ENCODE results near the gene GDF15.

Gene GDF15

DNA sequence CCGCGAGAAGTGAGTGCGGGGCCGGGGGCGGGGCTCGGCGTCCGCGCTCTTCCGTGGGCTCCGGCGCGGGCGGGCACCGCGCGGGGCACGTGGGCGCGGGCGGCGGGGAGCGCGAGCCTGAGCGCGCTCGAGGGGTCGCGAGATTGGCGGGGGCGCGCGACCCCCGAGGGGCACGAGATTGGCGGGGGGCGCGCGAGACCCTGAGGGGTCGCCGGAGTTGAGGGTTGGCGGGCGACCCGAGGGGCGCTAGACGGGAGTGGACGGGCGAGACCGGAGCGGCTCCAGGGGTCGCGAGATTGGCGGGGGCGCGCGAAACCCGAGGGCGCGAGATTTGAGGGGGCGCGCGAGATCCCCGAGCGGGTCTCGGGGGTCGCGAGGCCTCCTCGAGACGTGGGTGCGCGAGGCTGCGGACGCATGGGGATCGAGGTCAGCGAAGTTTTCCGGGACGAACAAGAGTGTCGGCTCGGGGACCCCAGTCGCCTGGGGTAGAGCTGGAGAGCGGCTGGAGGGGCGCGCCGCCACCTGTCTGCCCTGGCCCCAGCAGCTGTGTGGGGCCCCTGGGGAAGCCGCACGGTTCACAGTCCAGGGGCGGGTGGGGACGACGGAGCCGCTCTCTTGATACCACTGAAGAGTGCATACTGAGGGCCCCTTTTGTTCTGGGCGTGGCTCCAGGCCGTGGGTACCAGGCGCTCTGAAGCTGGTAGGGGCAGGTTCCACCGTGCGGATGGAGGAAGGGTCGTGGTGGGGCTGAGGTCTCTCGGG lies 33.9 kb downstream of the GDF15 start:
- no peak for DNase-seq

DNA sequence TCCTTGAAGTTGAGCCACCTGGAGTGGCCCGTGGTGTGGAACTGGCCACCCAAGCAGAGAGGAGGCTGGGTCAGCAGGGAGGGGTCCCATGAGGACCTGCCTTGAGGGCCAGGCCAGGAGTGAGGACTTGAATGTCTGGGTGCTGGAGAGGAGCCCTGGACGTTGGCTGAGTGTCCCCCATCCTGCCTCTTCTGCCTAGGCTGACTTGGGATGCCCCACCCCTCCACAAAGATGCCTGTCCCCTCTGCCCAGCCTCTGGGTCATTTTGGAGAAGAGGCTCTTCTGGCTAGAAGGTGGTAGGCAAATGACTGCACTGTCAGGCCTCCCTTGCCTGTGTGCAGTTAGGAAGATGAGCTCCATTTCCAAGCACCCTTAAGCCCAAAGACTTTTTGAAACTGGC lies 35.0 kb downstream of the GDF15 start:
- no peak for DNase-seq

DNA sequence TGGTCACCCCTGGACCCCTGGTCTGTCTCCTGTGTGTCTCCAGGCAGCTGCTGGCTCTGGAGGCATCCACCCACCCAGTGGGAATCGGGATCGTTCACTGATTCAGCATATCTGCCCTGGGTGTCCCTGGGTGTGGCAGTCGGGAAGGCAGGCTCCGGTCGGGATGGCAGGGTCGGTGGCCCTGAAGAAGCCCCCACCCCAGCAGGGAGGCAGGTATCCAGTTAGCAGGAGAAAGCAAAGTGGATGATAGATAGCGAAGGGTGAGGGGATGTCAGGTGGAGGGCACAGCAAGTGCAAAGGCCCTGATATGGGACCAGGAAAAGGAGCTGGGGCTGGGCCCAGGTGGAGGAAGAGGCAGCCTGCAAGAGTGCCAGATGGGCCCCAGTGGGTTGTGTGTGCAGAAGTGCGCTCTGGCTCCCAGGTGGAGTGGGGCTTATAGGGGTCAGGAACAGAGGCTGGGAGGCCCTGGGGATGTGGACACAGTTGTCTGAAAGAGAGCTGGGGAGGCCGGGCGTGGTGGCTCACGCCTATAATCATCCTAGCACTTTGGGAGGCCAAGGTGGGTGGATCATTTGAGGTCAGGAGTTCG lies 35.5 kb downstream of the GDF15 start:
- DNase-seq: no peak

DNA sequence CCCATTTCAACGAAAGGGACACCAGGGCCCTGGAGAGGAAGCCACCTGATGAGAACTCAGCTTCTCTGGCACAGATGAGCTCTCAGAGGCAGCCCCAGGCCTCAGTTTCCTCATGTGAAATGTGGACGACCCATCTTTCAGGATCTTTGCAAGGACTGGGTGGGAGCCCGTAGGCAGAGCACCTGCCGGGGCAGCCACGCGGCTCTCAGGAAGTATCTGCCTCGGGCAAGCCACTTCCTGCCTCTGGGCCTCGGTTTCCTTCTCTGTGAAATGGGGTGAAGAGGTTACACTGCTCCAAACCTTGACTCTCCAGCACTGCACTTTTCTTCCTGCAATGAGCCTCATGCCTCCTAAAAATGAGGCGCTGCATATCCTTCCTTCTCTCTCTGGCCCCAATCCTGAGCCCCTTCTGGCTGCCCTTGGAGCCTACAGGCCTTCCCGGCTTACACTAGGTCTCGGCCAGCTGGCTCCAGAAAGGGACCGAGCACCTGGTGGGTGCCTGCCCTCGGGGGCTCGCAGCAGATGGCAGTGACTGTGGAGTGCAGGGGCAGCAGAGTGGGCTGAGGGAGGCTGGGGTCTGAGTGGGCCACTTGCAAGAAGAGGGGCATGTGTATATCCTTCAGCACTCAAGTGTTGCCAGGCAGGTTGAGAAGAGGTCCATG lies 36.7 kb downstream of the GDF15 start:
- no peak for DNase-seq

DNA sequence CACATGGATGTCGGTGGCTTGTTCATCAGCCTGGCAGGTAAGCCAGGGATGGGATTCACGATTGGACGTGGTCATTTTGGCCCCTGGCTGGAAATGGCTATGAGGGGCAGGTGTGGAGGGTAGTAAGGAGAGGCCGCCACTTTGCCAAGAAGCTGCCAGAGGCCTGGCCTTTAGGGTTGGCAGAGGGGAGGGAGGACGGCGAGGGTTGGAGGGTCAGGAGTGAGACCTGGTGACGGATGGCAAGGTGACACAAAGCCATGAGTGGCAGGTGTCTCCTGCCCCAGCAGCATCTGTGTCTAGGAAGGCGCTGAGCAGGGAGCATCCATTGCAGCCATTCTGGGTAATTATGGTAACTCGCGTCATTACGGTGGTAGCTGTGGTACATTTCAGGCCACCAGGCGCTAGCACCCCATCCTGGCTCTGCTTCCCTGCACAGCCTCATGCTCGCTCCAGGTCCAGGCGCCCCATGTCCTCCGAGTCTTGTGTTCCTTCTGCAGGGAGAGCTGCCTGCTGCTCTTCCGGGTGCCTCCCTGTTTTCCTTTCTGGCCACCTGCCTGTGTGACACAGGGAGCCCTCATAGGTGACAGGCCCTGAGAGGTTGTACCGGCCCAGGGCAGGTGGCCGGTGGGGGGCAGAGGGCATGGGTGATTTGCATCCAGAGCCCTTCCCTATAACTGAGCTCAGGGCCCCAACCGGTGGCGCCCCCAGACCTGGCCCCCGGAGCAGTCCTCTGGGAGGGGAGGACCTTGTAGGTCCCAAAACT lies 37.5 kb downstream of the GDF15 start:
- no peak for DNase-seq

DNA sequence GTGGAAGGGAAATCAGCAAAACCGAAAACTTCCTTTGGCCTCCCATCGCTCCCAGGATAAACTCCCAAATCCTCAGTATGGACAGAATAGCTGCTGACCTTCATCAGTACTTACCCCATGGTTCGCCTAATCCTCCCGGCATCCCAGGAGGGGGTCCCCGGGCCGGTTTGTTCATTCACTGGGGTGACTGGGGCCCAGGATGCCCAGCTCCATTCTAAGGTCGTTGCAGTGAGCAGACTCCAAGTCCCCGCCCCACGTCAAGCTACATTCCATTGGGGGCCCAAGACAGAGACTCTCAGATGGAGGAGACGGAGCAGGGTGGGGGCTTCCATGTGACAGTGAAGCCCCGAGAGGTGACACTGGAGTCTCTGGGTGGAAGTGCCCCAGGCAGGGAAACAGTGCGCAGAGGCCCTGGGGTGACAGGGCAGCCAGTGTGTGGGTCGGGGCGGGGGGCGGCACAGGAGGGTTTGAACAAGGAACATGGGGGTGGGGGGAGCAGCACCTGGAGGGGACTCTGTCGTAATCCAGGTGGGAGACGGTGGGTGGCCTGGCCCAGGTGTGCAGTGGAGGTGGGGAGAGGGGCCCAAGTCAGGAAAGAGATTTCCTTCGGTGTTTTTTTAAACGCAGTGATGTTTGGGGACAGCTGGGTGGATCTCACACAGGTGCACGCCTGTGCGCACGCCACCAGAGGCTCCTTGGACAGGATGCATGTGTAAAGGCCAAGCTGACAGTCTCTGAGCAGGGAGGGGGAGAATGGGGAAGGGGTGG lies 38.3 kb downstream of the GDF15 start:
- DNase-seq: no peak

DNA sequence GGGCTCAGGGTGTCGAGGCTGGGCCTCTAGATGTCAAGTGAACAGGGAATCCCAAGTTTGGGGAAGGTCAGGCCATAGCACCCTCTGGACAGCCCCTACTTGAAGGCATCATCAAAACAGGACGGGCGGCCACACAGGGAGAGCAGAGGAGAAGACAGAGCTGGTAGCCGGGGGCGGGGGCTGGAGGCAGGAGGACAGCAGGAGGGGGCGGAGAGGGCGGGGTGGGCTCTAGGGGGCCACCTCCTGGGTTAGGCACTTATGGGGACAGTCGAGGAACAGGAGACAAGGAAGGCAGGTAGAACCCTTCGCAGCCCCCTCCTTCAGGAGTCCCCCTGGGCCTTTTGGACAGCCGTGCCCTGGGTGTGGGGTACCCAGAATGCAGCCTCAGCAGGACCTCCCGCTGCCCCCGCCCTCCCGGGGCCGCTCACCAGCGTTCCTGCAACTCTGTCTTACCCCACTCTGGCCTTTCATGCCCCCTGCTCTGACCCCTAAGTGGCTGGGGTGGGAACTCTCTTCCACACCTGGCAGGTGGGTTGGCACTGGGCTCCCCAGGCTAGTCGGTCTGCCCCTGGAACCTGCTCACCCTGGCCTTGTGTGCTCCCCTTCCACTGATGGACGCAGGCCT lies 39.0 kb downstream of the GDF15 start:
- no peak for DNase-seq

DNA sequence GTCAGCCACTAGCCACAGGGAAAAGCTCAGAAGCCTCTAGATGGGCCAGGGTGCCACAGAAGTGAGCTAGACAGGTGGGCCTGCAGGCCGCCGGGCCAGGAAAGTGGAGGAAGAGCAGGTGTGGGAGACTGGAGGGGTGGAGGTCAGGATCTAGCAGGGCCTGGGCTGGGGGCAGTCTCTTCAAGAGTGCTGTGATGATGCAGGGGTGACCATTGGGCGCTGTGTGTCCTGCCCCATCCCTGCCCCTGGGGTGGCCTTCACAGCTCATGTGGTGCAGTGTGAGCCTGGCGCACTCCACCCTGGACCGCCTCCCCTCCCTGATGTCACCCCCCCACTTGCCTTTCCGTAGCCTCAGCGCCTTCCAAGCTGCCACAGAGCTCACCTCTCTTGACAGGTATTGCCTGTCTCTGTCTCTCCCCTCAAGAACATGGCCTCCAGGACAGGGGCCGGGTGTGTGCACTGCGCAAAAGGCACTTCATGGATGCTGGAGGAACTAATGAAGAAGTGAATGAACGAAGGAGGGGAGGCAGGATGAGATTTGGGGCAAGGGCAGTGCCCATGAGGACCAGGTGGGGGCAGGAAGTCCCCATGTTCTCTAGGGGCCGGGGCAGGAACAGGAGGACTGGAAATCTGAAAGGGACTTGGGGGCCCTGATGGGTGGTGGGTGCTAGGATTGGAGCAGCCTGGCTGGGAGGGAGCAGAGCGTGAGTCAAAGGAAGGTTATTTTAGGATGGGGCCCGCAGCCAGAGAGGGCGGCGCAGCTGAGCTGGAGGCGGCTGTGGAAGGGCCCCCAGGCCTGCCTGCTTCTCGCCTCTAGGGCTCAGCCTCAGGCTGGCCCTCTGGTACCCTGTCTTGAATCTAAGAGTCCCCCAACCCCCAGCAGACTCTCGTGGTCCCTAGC lies 39.8 kb downstream of the GDF15 start:
- DNase-seq: no peak

DNA sequence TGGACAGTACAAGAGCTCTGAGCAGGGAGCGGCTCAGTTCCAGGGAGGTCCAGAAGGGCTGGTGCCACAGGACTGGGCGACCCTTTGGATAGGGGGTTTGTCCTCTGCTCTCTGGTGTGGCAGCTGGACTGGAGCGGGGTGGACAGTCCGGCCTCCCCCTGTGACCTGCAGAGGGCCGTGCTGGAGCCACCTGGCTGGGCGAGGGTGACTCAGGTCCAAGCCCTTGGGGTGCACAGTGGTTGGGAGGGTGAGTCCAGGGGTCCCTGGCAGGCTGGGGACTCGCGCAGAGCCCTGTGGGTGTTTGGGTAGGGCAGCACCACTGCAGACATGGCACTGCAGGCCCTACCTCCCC lies 40.4 kb downstream of the GDF15 start:
- DNase-seq: no peak

DNA sequence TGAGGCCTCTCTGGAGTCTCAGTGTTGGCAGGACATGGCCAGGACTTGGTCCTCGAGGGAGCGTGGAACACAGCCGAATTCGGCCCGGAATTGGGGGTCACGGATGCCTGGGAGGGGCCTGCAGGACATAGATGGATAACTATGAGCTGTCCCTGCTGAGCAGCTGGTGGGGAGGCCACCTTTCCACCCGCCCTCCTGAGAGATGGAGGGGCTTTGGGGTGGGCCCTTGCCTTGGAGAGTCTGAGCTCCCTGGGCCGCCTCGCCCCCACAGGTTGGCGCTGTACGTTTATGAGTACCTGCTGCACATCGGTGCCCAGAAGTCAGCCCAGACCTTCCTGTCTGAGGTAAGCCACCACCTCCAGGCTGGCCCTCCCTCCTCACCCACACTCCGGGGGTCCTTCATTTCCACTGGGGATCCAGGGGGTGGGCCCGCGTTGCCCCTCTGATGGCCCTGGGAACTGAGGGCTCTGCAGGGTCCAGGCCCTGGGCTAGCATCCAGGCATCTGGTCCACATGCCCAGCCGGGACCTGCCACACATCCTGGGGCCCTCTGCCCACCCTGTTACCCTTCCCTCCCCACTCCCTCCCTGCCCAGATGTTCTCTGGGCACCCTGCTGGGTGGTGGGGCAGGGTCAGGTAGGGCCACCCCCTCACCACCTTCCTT lies 41.3 kb downstream of the GDF15 start:
- DNase-seq: no peak

DNA sequence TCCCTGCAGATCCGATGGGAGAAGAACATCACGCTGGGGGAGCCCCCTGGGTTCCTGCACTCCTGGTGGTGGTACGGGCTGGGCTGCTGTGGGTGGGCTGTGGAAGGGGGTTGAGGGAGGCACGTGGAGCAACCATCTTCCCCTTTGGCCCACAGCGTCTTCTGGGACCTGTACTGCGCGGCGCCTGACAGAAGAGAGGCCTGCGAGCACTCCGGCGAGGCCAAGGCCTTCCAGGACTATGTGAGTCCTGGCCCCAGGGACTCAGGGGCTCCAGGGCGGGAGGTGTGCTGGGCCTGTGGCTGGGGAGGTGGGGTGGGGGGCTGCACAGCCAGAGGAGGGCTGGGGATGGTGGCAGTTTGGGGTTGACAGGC lies 41.8 kb downstream of the GDF15 start:
- DNase-seq: no peak

DNA sequence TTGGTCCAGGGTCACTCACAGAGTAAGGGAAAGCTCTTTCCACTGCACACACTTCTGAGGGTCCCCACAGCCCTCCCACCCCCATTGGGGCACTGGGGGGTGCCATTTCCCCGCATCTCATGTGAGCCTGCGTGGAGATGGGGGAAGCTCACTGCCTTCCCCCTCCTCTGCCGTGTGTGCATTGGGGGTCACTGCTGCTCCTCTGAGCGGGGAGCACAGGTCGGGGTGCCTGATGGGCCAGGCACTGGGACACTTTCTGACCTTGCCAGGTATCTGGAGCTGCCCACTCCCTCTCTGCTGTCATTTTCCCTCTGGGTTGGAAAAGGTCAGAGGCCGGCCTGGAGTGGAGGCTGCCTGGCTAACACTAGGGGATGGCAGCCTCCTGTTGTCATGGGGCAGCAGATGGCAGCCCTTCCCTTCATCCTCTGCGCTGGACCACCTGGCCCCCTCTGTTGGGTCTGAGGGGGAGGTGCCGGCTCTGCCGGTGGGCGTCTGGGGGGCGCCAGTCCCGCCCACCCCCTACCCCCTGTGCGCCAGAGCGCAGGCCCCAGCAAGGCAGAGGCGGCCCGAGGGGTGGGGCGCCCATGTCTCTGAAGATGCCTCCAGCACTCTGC lies 42.3 kb downstream of the GDF15 start:
- DNase-seq: no peak

DNA sequence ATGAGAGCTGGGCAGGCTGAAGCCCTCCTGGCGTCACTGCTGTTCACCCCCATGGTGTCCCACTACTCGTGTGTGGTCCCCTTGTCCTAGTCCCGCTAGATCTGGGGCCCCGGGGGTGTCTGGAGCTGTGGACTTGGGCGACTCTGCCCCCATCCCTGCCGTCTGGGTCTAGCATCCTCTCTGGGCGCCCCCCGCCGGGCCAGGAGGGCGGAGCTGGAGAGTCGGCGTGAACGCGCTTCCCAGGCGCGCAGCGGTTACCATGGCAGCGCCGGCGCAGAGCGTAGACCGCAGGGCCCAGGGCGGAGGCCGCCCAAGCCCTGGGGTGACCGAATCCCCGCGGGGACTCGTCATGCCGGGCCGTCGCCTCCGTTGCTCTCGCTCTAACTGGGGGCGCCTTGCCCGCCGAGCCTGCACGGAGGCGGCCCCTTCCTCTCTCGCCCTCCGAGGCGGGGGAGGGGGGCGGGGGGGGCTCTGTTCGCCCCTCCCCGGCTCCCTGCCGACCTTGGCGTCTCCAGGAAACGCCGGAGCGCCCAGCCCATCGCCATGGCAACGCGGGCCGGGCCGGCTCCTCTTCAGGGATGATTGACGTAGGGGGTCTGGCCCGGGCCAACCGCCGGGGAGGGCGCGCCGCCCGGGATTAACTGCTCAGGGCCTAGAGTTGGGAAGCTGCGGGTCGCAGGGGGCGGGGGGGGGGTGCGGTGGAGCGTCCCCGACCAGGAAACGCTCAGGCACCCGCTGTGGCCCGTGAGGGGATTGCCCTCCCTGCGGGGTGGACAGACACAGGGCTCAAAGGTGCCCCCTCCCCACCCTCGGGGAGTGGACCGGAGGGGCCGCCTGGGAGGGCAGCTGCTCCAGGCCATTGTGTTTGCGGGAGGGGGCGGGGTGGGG lies 43.1 kb downstream of the GDF15 start:
- DNase-seq: peak; percentile 76 to 82

DNA sequence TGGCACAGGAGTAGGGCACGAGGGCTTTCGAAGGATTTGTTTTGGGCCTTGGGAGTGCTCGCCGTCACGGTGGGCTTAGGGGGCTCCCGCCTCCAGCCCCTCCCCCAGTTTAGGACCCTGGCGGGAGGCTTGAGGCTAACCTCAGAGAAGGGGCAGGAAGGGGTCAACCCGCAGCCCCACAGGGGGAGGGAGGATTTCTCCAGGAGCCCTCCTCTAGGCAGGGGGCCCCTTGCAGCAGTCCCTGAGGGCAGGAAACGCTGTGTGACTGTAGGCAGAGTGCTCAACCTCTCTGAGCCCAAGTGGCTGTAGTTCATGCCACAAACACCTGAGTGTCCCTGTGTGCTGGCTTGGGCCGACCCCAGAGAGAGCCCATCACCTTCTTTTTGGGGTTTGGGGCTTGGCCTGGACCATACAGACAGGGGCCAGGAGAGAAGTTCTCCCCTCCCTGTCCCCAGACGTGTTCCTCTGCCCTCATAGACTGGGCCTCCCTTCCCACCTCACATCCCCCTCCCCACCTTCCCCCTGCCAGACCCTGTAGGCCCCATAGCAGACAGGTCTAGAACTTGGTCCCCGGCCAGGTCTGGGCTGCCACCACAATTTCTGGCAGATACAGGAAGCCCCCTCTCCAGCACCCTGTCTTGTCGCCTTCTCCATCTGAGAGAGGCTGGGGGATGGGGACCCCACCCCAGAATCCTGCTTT lies 43.9 kb downstream of the GDF15 start:
- DNase-seq: no peak

DNA sequence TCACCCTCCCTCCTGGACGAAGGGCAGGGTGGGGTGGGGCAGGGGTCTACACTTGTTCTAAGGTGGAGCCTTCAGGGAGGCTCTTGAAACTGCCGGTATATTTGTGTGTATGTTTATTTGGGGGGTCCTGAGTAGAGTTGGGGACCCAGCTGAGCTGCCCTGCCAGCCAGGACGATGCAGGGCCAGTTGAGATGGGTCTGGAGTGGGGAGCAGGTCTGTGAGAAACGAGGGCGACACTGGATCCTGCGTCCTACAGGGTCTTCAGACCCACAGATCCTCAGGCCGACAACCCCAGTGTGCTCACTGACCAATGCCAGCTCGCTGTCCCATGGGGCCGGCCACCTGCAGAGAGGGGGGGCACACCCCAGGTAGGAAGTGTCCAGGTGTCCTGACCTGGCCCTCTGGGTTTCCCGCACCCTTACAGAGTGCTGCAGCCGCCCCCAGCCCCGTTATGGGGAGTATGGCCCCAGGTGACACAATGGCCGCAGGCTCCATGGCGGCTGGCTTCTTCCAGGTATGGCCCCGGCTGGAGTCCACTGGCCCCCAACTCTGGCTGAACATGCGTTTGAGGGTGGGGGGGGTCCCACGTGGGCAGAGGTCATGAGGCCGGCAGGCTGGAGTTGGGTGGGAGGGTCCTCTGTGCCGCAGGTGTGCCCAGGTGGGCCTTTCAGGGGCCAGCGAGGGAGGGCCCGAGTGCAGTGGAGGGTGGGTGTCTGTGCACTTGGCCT lies 44.6 kb downstream of the GDF15 start:
- DNase-seq: no peak

DNA sequence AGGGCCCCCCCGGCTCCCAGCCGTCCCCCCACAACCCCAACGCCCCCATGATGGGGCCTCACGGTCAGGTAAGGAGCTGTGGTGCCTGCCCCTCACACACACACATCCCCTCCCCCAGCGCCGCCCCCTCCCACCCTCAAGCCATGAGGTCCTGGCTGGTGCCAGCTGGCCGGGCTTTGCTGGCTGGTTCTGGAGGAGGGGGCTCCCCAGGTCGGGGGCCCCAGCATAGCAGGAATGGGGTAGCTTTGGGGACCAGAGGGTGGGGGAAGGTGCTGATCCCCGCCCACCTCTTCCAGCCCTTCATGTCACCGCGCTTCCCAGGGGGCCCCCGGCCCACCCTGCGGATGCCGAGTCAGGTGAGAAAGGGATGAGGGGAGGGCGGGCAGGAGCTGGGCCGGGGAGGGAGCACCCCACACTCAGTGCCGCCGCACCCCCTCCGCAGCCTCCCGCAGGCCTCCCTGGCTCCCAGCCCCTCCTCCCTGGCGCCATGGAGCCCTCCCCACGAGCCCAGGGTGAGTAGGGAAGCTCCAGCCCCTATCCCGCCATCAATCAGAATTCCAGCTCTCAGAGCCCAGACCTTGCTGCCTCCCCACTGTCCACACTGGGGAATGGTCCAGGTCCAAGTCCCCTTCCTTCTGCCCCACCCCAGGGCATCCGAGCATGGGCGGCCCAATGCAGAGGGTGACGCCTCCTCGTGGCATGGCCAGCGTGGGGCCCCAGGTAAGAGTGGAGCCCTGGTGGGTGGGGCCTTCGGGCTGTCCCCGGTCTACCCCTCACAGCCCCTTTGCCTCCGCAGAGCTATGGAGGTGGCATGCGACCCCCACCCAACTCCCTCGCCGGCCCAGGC lies 45.6 kb downstream of the GDF15 start:
- no peak for DNase-seq

Measured in NCI-H1930 (cell line).